HCT116 (cell line): ENCODE data around the gene RAP1GAP2.

ENCODE experiments used
- CEBPB ChIP-seq: IDR thresholded peaks from 2 replicates; pipeline ENCODE4 v1.6.1; 2012; ENCODE audit warnings: low read depth
- EGR1 ChIP-seq: IDR thresholded peaks from 2 replicates; pipeline ENCODE4 v1.6.1; 2012; ENCODE audit warnings: low read depth
- EZH2 ChIP-seq: fragments of 200-600 bp; sonication (generic); IDR thresholded peaks from 2 replicates; pipeline ENCODE4 v1.6.1; 2017; ENCODE audit warnings: antibody characterized with exemption, mixed run types
- EZH2phosphoT487 ChIP-seq: fragments of 200-600 bp; IDR thresholded peaks from 2 replicates; pipeline ENCODE4 v1.6.1; 2018; ENCODE audit warnings: antibody characterized with exemption, borderline replicate concordance
- JUND ChIP-seq: IDR thresholded peaks from 2 replicates; pipeline ENCODE4 v1.6.1; 2012
- POLR2A ChIP-seq: IDR thresholded peaks from 2 replicates; pipeline ENCODE4 v1.7.0; 2011; ENCODE audit warnings: borderline replicate concordance; ENCODE audit not compliant: insufficient read depth, insufficient read length; ENCODE audit errors: extremely low read depth
- POLR2AphosphoS5 ChIP-seq: IDR thresholded peaks from 2 replicates; pipeline ENCODE4 v1.6.1; 2011; ENCODE audit warnings: mild to moderate bottlenecking, low read depth, low read length, moderate library complexity
- YY1 ChIP-seq: IDR thresholded peaks from 2 replicates; pipeline ENCODE4 v1.6.1; 2011; ENCODE audit warnings: low read length, low read depth, moderate library complexity, mild to moderate bottlenecking; ENCODE audit not compliant: insufficient replicate concordance; ENCODE audit errors: extremely low read depth
- ZNF274 ChIP-seq: fragments of 200-500 bp; sonication (Bioruptor generic); IDR thresholded peaks from 2 replicates; pipeline ENCODE4 v1.6.1; 2014; ENCODE audit warnings: mild to moderate bottlenecking, low read depth, low read length, inconsistent platforms
- TF ChIP-seq, protein P1 (sequence below), 3 experiments: fragments of 200-600 bp in 1 of 3; sonication (generic) in 1 of 3; IDR thresholded peaks in 2 of 3; conservative IDR thresholded peaks in 1 of 3; 2 replicates each; pipeline ENCODE4 v1.5.1; 2012 to 2017; ENCODE audit warnings: low read depth in 2 of 3, low read length in 2 of 3, antibody characterized with exemption in 1 of 3, borderline replicate concordance in 1 of 3, control low read depth in 1 of 3, mild to moderate bottlenecking in 1 of 3, mixed read lengths in 1 of 3, mixed run types in 1 of 3, moderate library complexity in 1 of 3; ENCODE audit not compliant: insufficient read depth in 1 of 3
- TF ChIP-seq, protein P2 (sequence below): IDR thresholded peaks from 2 replicates; pipeline ENCODE4 v1.6.1; 2012
- TF ChIP-seq, protein P3 (sequence below): IDR thresholded peaks from 2 replicates; pipeline ENCODE4 v1.6.1; 2011; ENCODE audit warnings: mild to moderate bottlenecking, low read length, moderate library complexity; ENCODE audit not compliant: insufficient replicate concordance; ENCODE audit errors: extremely low read depth

DNA sequence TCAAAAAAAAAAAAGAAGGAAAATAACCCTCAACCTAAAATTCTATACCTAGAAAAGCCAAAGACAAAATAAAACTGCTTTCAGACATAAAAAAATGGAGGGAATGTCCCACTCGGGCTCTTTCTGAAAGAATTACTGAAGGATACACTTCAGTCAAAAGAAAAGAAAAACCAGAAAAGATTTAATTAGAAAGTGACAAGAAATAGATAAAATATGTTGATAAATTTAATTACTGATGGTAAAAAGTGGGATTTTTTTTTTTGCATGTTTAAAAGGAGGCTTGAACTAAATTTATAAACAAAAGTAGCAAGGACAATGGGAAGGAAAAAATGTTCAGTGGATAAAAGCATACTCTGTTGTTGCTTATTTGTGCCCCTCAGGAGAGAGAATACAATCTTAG is 178.1 kb downstream of the RAP1GAP2 start:
- TF ChIP-seq ZNF274 (no peak), YY1 (no peak), CEBPB (no peak), POLR2A (no peak), EZH2 (no peak), EZH2phosphoT487 (no peak), JUND (no peak), EGR1 (no peak), POLR2AphosphoS5 (no peak)
- TF ChIP-seq, protein P1, sequence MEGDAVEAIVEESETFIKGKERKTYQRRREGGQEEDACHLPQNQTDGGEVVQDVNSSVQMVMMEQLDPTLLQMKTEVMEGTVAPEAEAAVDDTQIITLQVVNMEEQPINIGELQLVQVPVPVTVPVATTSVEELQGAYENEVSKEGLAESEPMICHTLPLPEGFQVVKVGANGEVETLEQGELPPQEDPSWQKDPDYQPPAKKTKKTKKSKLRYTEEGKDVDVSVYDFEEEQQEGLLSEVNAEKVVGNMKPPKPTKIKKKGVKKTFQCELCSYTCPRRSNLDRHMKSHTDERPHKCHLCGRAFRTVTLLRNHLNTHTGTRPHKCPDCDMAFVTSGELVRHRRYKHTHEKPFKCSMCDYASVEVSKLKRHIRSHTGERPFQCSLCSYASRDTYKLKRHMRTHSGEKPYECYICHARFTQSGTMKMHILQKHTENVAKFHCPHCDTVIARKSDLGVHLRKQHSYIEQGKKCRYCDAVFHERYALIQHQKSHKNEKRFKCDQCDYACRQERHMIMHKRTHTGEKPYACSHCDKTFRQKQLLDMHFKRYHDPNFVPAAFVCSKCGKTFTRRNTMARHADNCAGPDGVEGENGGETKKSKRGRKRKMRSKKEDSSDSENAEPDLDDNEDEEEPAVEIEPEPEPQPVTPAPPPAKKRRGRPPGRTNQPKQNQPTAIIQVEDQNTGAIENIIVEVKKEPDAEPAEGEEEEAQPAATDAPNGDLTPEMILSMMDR (IDR thresholded peaks at IDR 0.05 in 2 of 3, conservative IDR thresholded peaks at IDR 0.05 in 1 of 3; ENCODE audit: borderline replicate concordance in 1 of 3, insufficient read depth in 1 of 3, low read depth in 2 of 3, low read length in 2 of 3), result no peak
- TF ChIP-seq, protein P2, sequence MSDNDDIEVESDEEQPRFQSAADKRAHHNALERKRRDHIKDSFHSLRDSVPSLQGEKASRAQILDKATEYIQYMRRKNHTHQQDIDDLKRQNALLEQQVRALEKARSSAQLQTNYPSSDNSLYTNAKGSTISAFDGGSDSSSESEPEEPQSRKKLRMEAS, result no peak
- TF ChIP-seq, protein P3, sequence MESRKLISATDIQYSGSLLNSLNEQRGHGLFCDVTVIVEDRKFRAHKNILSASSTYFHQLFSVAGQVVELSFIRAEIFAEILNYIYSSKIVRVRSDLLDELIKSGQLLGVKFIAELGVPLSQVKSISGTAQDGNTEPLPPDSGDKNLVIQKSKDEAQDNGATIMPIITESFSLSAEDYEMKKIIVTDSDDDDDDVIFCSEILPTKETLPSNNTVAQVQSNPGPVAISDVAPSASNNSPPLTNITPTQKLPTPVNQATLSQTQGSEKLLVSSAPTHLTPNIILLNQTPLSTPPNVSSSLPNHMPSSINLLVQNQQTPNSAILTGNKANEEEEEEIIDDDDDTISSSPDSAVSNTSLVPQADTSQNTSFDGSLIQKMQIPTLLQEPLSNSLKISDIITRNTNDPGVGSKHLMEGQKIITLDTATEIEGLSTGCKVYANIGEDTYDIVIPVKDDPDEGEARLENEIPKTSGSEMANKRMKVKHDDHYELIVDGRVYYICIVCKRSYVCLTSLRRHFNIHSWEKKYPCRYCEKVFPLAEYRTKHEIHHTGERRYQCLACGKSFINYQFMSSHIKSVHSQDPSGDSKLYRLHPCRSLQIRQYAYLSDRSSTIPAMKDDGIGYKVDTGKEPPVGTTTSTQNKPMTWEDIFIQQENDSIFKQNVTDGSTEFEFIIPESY, result no peak
